SK-MEL-5 (cell line): Measurements from ENCODE around the gene ANO9. TPM values are rescaled to one million over a fixed set of nuclear protein-coding genes. Genes with fewer than 3 reads are reported as not detected.
"Not testable (repeated sequence)": the region's sequence is repeated elsewhere in the genome, so short reads cannot be mapped to it uniquely, and the experiment has no call there.

ENCODE experiments used
- DNase-seq: peaks from one replicate; pipeline ENCODE4 v3.0.0-alpha.2; 2016; ENCODE audit warnings: low read depth, low spot score
- in situ Hi-C: cut with HindIII; loops from 2 replicates; pipeline ENCODE4 v1.10.0; 2016; ENCODE audit warnings: low sequenced_read_pairs, high pct_unique_total_duplicates, low pct_unique_long_range_greater_than_20kb
- total RNA-seq: library from RNA; depleted of rRNA; stranded (reverse); fragments of >200 nt; shearing (Covaris generic); gene quantifications from 2 replicates; pipeline ENCODE4 v1.2.3, GENCODE V29; 2014

ANO9 gene
- total RNA-seq, 1 experiment from 2014 or later: not detected

DNA sequence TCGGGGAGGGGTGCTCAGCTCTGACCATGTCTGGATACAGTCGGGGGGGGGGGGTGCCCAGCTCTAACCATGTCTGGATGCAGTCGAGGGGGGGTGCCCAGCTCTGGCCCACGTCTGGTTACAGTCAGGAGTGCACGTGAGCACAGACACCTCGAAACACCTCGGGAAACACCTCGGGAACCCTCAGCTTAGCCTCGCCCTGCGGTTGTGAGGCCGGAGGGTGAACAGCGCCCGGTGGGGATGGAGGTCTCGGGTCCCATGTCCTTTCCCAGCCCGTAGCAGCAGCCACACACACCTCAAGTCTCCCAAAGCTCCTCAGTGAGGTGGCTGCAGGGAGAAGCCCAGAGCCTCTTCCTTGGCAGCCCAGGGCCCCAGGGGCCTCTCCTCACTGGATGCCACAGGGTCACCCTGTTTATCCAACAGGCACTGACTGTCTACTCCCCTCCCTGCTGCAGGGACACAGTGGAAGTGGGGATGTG is 29.1 kb downstream of the ANO9 start:
- in situ Hi-C loops: no loop called here
- DNase-seq: no peak

DNA sequence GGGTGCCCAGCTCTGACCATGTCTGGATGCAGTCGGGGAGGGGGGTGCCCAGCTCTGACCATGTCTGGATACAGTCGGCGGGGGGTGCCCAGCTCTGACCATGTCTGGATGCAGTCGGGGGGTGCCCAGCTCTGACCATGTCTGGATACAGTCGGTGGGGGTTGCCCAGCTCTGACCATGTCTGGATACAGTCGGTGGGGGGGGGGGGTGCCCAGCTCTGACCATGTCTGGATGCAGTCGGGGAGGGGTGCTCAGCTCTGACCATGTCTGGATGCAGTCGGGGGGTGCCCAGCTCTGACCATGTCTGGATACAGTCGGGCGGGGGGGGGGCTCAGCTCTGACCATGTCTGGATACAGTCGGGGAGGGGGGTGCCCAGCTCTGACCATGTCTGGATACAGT is 30.3 kb downstream of the ANO9 start:
- DNase-seq, in situ Hi-C loops: not testable (repeated sequence)

DNA sequence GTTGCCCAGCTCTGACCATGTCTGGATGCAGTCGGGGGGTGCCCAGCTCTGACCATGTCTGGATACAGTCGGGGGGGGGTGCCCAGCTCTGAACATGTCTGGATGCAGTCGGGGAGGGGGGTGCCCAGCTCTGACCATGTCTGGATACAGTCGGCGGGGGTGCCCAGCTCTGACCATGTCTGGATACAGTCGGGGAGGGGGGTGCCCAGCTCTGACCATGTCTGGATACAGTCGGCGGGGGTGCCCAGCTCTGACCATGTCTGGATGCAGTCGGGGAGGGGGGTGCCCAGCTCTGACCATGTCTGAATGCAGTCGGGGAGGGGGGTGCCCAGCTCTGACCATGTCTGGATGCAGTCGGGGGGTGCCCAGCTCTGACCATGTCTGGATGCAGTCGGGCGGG is 31.1 kb downstream of the ANO9 start:
- in situ Hi-C loops, DNase-seq: not testable (repeated sequence)

DNA sequence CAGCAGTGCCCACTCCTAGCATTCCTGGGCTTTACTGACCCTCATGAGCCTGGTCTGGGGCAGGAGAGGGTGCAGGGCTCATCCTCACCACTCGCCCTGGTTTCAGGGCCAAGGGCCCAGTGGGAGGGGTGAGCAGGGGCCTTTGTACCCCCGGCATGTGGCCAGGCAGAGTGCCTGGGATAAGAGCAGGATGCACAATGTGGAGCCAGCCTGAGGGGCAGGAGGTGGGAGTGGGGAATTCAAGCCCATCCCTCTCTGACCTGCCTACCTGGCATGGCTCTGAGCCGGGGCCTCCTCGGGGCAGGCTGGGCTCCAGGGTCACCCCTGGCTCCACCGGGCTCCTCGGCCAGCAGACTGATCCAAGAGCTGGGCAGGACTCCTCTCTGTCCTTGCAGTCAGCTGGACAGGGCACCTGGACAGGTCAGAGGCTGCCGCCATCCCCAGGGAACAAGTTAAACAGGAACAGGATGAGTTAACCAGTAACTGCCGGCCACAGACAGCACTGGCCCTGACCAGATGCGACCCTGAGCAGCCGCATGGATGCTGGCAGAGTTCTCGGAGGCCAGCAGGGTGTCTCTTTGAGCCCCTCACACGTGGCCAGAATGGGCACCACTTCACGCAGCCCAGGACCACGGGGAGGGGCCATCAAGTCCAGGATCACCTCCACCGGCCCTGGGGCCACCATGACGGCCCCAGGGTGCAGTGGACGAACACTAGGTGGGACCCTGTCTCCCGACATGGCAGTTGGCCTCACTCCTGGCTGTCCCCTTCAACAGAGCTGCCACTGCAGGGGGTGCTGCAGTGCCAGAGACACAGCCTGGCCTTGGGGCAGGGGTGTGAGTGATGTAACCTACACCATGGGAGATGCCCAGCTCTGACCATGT is 32.0 kb downstream of the ANO9 start:
- in situ Hi-C loops: no loop called here
- DNase-seq: no peak

DNA sequence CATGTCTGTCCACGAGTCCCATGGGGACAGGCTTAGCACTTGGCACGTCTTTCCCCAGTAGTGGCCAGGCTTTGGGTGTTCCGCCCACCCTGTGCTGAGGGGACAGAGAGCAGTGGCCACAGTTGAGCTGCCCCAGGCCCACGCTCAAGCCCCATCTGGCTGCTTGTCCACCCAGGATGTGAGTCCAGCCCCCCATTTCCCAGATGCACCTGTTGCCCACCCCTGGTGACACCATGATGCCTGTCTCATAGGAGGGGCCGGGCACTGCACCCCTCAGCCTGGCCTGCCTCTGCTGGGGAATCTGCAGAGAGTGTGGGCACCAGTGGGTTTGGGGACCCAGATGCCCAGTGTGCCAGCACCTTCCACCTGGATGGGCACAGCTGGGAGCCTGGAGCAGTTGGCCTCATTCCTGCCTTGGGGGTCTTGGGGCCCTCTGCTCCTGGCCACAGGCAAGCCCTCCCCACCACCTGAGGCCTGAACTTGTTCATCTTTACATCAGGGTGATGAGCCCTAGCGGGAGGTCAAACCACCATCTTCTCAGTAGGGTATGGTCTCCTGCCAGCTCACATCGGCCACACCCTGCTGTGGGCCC is 32.7 kb downstream of the ANO9 start:
- in situ Hi-C loops: no loop called here

DNA sequence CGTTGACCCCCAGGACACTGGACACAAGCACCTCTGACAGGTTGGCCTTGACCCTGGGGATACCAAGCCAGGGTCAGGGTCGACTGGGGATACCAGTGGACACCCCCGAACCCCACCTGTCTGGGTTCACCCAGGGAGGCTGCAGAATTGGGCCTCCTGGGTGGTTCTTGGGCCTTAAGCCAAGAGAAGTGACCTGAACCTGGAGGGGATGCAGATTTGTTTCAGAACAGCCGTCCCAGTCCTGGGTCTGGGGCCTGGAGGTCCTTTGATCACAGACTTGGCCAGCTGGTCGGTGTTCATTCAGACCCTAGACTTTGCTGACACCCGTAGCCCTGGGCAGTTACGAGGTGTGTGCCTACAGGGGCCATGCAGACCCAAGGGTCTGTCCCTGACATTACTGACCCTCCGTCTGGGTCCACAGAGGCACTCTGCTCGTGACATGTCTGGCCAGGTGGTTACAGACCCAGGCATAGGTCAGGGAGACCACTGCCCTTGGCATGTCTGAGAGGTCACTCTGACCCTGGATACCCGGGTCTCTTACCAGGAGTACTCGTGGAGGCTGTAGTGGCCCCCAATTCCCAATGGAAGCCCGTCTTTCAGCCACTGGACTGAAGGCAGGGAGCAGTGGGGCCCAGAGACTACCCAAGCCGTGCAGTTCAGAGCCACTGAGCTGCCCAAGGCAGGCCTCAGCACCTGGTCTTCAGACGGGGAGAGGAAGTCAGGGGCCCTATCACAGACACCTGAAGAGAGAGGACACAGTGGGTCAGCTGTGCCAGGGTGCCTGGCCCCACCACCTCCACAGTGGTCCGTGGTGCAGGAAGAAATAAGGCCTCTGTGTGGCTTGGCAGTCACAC is 33.4 kb downstream of the ANO9 start:
- DNase-seq: no peak
- in situ Hi-C loops: no loop called here

More for the DNA sequence above, 32.7 kb downstream of the ANO9 start:
- no peak for DNase-seq

DNA sequence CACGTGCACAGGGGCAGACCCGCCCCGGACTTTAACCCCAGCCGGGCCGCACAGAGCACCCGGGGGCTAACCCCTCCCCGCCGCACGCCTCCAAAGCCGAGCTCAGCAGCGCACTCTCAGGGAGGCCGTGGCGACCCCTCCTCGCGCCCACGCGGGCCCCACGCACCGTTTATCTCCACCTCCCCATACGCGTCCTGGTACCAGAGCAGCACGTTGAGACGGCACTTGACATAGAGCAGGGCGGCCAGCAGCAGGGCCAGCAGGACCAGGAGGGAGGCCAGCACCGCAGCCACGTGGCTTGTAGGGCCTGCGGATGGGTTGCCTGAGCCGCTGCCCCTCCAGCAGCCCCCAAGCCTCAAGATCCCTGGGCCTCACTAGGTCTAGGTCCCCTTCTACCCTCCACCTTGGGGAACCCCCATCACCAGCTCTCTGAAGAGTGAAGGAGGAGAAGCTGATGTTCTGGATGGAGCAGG is 34.1 kb downstream of the ANO9 start:
- DNase-seq: no peak
- in situ Hi-C loops: no loop called here

DNA sequence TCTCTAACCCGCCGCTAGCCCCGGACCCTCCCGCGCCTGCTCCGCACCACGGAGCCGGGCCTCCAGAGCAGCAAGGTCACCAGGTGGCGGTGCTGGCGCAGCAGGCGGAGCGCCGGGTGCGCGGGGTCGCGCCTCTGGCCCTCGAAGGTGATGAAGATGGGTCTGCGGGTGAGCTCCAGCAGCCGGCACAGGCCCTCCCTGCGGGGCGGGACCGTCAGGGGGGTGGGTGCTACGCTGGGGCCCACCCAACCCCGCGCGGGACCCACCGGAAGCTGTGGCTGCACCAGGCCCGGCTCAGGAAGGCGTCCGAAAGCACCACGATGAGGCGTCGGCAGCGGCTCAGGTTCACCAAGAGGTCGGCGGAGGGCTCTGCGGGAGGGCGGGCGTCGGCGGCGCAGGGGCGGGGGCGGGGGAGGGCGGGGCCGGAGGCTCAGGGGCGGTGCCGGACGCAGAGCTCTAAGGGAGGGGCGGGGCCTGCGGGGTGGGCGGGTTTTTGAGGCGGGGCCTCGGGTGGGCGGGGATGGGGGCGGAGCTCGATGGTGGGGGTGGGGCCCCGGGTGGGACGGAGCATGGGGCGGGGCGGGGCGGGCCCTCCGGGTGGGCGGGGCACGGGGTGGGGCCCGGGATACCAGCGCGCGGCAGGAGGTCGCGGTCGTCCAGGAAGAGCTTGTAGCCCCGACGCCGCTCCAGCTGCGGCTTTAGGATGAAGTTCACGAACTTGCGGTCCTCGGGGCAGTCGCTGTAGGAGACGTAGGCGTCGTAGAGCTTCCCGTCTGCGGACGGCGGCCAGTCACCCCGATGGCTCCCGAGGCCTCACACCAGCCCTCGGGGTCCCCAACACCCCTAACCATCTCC is 34.8 kb downstream of the ANO9 start:
- in situ Hi-C loops: no loop called here
- DNase-seq: peak; percentile 62

DNA sequence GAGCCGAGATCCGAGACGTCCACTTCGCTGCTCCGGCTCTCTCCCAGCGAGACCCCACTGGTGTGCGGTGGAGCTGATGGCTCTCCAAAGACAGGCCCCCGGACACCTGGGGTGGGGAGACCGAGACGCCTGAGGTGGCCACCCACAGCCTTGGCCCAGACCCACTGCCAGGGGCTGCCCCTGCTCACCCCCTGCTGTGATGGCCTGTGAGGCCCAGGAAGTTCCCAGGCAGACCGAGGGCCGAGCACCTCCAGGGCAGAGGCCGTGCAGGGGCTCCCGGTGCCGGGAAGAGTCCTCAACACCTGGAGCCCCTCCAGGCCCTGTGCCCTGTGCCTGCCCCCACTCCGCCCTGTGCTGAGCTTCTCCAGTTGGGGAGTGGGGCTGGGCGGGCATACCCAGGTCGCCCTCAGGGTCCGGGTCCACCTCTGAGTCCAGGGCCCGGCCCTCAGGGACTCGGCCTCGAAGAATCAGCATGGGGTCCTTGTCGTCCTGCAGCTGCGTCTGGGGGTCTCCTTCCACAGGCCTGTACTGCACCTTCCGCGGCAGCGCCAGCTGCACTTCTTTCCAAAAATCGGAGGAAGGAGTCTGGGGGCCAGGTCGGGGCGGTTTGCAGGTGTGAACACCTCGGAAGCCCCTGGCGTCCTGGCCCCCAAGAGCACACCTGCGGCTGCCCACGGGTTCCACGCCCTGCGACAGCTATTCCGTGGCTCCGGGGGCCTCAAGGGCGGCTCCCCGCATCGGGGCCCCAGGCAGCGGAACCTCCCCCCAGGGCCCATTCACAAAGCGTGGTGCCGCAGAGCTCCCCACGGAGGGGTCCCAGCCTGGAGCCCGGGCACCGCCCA is 35.6 kb downstream of the ANO9 start:
- in situ Hi-C loops: no loop called here
- no peak for DNase-seq

DNA sequence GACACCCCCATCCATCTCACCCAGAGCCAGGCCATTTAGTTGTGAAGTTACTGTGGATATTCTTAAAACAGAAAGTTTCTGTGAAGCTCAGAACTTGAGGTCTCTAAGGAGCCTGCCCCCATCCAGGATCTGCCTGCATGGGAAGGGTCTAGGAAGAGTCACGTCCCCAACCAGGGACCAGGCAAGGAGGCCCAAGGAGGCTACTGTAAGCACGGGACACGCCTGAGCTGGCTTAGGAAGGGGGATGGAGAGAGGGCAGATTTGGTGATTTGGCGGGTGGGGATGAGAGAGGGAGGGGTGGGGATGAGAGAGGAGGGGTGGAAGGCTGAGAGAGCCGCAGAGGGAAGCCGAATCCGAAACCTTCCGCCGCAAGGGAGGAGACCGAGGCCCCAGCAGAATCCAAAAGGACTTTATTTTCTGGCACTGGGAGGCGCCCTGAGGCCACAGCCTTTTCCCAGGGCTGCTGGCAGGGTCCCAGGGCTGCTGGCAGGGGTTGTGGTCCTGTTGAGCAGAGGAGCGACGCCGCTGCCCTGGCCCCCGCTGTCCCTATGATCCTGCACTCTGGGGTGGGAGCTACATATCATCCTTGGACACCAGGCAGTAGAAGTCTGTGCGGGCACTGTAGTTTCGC is 36.4 kb downstream of the ANO9 start:
- DNase-seq: no peak
- in situ Hi-C loops: no loop called here

DNA sequence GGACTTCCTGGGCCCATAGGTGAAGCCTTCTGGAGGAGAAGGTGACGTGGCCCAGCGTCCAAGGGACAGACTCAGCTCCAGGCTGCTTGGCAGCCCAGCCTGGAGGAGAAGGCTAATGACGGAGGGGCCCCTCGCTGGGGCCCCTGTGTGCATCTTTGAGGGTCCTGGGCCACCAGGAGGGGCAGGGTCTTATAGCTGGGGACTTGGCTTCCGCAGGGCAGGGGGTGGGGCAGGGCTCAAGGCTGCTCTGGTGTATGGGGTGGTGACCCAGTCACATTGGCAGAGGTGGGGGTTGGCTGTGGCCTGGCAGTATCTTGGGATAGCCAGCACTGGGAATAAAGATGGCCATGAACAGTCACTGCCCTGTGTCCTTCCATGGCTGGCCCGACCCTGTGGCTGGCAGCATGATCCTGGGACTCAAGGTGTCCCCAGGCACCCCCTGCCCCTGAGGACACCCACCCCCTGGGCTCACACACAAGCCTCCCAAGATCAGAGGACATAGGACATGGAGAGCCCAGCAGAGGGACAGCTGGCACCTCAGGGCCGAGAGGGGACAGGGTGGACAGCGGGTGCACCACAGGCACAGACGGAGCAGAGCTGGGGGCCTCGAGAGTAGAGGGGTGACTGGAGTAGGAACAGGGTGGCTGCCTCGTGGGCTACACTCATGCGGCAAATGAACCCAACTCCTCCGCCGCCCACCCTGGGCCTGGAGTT is 37.1 kb downstream of the ANO9 start:
- in situ Hi-C loops: no loop called here
- no peak for DNase-seq

DNA sequence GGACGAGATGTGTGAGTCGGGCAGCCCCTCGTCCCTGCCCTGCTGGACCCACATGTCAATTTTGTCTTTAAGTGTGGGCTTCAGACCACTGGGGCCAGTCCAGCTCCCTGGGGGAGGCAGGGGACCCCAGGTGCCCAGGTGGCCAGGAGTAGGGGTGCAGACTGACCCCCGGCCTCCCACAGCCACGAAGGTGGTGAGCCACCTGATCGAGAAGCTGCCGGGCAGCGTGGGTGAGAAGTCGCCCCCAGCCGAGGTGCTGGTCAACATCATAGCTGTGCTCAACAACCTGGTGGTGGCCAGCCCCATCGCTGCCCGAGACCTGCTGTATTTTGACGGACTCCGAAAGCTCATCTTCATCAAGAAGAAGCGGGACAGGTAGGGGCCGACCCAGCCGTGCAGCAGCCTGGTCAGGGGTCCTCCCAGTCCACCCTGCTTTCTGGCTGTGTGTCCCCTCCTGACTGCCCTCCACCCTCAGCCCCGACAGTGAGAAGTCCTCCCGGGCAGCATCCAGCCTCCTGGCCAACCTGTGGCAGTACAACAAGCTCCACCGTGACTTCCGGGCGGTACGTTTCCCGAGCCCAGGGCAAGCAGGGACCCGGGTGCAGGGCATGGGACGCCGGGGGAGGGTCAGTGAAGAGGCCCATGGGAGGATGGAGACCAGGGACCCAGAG is 37.9 kb downstream of the ANO9 start:
- in situ Hi-C loops: no loop called here
- DNase-seq: no peak

DNA sequence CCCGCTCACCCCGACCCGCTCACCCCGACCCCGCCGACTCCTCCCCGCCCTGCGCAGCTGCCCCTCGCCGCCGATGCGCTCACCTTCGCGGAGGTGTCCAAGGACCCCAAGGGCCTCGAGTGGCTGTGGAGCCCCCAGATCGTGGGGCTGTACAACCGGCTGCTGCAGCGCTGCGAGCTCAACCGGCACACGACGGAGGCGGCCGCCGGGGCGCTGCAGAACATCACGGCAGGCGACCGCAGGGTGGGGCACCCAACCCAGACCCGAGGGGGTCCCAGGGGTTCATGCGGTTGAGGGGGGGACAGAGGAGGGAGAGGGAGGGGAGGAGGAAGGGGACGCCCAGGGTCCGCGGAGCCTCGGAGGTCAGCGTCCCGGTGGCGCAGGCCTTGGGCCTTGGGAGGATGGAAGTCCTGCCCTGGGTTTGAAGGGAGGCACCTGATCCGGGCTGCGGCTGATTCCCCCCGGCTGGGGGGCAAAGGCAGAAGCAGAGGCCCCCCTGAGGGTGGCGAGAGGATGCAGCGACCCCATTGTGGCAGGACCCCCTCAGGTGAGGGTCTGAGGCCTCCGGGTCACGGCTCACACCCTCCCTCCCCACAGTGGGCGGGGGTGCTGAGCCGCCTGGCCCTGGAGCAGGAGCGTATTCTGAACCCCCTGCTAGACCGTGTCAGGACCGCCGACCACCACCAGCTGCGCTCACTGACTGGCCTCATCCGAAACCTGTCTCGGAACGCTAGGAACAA is 38.6 kb downstream of the ANO9 start:
- in situ Hi-C loops: no loop called here

DNA sequence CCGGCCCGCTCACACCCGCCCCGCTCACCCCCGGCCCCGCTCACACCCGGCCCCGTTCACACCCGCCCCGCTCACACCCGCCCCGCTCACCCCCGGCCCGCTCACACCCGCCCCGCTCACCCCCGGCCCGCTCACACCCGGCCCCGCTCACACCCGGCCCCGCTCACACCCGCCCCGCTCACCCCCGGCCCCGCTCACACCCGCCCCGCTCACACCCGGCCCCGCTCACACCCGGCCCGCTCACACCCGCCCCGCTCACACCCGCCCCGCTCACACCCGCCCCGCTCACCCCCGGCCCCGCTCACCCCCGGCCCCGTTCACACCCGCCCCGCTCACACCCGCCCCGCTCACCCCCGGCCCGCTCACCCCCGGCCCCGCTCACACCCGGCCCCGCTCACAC is 40.6 kb downstream of the ANO9 start:
- DNase-seq, in situ Hi-C loops: not testable (repeated sequence)

More for the DNA sequence above, 38.6 kb downstream of the ANO9 start:
- no peak for DNase-seq
